ENCODE measurements around the gene C9orf78. TPM values are rescaled to one million over a fixed set of nuclear protein-coding genes. Genes with fewer than 3 reads are reported as not detected.

C9orf78 gene
- total RNA-seq, 1 experiment from 2014 or later = 37.5 TPM

DNA sequence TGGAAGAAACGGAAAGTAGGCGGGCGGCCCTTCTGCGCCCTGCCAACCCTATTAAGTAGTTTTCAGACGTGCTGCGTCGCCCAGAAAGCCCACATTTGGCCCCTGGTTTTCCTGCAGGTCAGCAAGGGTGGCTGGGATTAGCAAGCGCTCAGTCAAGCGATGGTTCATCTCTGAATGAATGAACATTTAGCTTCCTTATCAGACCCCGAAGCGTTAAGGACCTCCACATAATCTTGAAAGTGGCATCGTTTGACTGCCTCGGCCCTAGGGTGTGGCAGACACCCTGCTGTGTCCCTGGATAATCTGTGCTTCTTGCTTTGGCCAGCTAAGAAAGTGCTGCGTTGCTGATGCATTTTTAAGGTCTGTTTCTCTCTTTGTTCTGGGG, 31.4 kb downstream of the C9orf78 start:
- H3K27ac ChIP-seq (ENCODE audit: insufficient read length, low read depth, low read length) = no peak overlapping the region
- no peak overlapping the region for H4K8ac ChIP-seq (replicated peaks; ENCODE audit: insufficient read length, low read depth, low read length)
- no peak overlapping the region for H2BK5ac ChIP-seq (ENCODE audit: insufficient read length, low read length)
- Mint-ChIP-seq H3K4me1 (peaks cover 6 to 10% of the 10 kb centered on the region in 2 experiments), H3K9me3 (no peaks in the 10 kb centered on the region; a peak in 1 of 5 replicates), H3K27me3 (ENCODE audit: low read depth) (no peaks in the 10 kb centered on the region), H3K36me3 (ENCODE audit: insufficient read depth in 1 of 3, low read depth in 3 of 3) (peaks cover 13 to 34% (median 20%) of the 10 kb centered on the region in 3 experiments; a peak in 6 of 7 replicates), H3K4me3 (peak overlapping the region; percentile 81), H3K27ac (0 out of 7 replicates have a peak overlapping the region, but pooled peaks of 1 of the 3 experiments have one; percentile 39)
- H3K56ac ChIP-seq (ENCODE audit: insufficient read length, low read depth, low read length) = no peak overlapping the region
- H2BK120ac ChIP-seq (ENCODE audit: low read depth, low read length, poor library complexity, severe bottlenecking) = no peak overlapping the region
- H3K9me3 ChIP-seq (ENCODE audit: control insufficient read depth, low read depth, low read length) = no peaks in the 10 kb centered on the region
- H3K14ac ChIP-seq (ENCODE audit: insufficient read depth, low read length) = no peak overlapping the region
- peaks cover 6% of the 10 kb centered on the region for H3K23me2 ChIP-seq (ENCODE audit: insufficient read length, low read depth, low read length, poor library complexity, severe bottlenecking)
- WGBS (ENCODE audit: extremely low coverage, insufficient read length, low lambda C conversion rate) = no CpG with 5 or more reads among the region's 14 CpGs
- H3K27me3 ChIP-seq (ENCODE audit: insufficient read depth, low read length) = no peaks in the 10 kb centered on the region
- DNase-seq = no peak
- H2AK5ac ChIP-seq (ENCODE audit: insufficient read length, low read length) = no peak overlapping the region
- no peak overlapping the region for H3K4ac ChIP-seq (ENCODE audit: low read depth, low read length)
- no peak overlapping the region for H2BK20ac ChIP-seq (ENCODE audit: low read depth, low read length, poor library complexity, severe bottlenecking)
- H3K4me1 ChIP-seq (ENCODE audit: insufficient read depth, low read length) = peaks cover 3% of the 10 kb centered on the region; the same call in 1 of the 2 replicates
- H4K91ac ChIP-seq (ENCODE audit: insufficient read length, low read depth, low read length) = no peak overlapping the region
- no peaks in the 10 kb centered on the region for H3K79me2 ChIP-seq (ENCODE audit: insufficient read depth, low read length)
- no peak overlapping the region for H3K23ac ChIP-seq (ENCODE audit: insufficient read length, low read depth, low read length)
- TF ChIP-seq, protein P1, sequence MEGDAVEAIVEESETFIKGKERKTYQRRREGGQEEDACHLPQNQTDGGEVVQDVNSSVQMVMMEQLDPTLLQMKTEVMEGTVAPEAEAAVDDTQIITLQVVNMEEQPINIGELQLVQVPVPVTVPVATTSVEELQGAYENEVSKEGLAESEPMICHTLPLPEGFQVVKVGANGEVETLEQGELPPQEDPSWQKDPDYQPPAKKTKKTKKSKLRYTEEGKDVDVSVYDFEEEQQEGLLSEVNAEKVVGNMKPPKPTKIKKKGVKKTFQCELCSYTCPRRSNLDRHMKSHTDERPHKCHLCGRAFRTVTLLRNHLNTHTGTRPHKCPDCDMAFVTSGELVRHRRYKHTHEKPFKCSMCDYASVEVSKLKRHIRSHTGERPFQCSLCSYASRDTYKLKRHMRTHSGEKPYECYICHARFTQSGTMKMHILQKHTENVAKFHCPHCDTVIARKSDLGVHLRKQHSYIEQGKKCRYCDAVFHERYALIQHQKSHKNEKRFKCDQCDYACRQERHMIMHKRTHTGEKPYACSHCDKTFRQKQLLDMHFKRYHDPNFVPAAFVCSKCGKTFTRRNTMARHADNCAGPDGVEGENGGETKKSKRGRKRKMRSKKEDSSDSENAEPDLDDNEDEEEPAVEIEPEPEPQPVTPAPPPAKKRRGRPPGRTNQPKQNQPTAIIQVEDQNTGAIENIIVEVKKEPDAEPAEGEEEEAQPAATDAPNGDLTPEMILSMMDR (conservative IDR thresholded peaks at IDR 0.05) = no peak
- H3K79me1 ChIP-seq (ENCODE audit: insufficient read depth, low read depth, low read length, poor library complexity, severe bottlenecking) = no peaks in the 10 kb centered on the region
- peak overlapping the region; percentile 26 for H3K9ac ChIP-seq (ENCODE audit: extremely low read depth, insufficient read length, low read length)
- H3T11ph ChIP-seq (ENCODE audit: low read length) = no peak overlapping the region
- no peak overlapping the region for H2BK12ac ChIP-seq (ENCODE audit: insufficient read length, low read depth, low read length)
- H2AFZ ChIP-seq (ENCODE audit: low read length) = no peak overlapping the region
- H3K4me2 ChIP-seq (ENCODE audit: insufficient read depth, insufficient read length, low read length) = peak overlapping the region; percentile 87
- no peak overlapping the region for H4K5ac ChIP-seq (ENCODE audit: insufficient read length, low read depth, low read length)
- no peak overlapping the region for H3K18ac ChIP-seq (ENCODE audit: insufficient read length, low read depth, low read length)
- no peaks in the 10 kb centered on the region for H4K20me1 ChIP-seq (ENCODE audit: control insufficient read depth, insufficient read depth, insufficient read length)
- no peak overlapping the region for H2BK15ac ChIP-seq (ENCODE audit: low read depth, low read length)
